ENCODE results near the gene TOGARAM2. TPM values are rescaled to one million over a fixed set of nuclear protein-coding genes. Genes with fewer than 3 reads are reported as not detected.

The TOGARAM2 gene
- total RNA-seq, 1 donor from 2014 or later, result 4.8 TPM

DNA sequence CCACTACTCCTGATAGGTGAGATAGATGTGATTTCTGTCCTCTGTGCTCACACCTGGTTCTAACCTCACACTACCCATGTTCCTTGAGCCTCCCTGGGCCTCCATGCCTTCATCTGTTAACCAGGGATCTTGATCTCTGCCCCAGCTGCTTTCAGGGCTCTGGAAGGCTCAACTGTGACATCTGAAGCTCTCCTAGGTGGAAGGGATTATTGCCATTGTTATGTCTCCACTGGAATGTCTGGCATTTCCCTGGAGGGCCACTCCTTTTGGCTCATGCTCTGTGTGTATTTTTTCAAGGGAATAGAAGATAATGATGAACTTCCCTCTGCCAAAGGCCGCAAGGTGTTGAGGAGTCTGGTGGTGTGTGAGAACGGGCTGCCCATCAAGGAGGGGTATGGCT, 52.1 kb downstream of the TOGARAM2 start:
- Mint-ChIP-seq H3K9me3 (no peaks in the 10 kb centered on the region), H3K27ac (no peak overlapping the region), H3K27me3 (no peaks in the 10 kb centered on the region), H3K4me1 (peaks cover 10% of the 10 kb centered on the region), H3K36me3 (ENCODE audit: low read depth) (peaks cover 3% of the 10 kb centered on the region), H3K4me3 (no peak overlapping the region)
- intact Hi-C loops (cut with micrococcal nuclease), result no loop called here
- DNase-seq, result no peak

DNA sequence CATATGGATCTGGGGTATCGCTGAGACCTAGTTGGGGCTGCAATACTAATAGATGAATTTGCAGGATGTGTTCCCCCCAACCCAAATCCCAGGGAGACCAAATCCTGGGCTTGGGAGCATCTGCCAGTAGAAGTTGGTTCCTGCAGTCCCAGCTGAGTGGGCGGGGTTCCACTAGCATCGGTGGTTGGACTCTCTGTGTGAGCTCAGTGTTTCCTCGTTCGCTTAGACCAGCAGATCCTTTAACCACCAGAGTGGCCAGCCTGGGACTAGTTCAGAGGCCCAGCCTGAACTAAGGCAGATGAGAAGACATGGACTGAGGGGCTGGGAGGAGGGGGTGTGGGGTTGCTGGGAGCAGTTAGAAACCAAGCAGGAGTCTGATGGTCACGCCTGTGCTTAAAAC, 52.6 kb downstream of the TOGARAM2 start:
- intact Hi-C loops (cut with micrococcal nuclease), result no loop called here
- peaks cover 10% of the 10 kb centered on the region for H3K4me1 Mint-ChIP-seq
- no peak overlapping the region for H3K27ac Mint-ChIP-seq
- DNase-seq, result no peak
- H3K9me3 Mint-ChIP-seq, result no peaks in the 10 kb centered on the region
- H3K27me3 Mint-ChIP-seq, result no peaks in the 10 kb centered on the region
- peaks cover 3% of the 10 kb centered on the region for H3K36me3 Mint-ChIP-seq (ENCODE audit: low read depth)
- no peak overlapping the region for H3K4me3 Mint-ChIP-seq

DNA sequence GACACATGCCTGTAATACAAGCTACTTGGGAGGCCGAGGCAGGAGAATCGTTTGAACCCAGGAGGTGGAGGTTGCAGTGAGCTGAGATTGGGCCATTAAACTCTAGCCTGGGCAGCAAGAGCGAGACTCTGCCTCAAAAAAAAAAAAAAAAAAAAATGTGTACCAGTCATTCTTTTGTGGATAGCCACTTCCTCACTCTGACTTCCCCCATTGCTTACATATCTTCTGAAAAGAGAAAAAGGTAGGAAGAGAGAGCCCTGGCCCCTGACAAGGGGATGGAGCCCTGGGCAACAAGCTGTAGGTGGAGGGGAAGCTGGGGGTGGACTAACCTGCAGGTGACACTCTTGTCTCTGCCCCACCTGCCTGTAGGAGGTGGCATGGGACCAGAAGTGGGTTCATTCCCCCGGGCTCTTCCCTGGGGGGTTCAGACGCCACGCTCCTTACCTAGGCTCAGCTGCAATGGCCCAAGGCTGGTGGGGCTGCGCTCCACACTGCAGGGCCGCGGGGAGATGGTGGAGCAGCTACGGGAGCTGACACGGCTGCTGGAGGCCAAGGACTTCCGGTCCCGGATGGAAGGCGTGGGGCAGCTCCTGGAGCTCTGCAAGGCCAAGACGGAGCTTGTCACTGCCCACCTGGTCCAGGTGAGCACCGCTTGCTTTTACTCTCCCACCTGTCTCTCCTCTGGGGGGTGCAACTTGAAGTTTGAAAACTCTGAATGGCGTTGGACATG, 54.1 kb downstream of the TOGARAM2 start:
- Mint-ChIP-seq H3K4me1 (peaks cover 10% of the 10 kb centered on the region), H3K27ac (no peak overlapping the region), H3K27me3 (no peaks in the 10 kb centered on the region), H3K36me3 (ENCODE audit: low read depth) (peaks cover 3% of the 10 kb centered on the region), H3K9me3 (no peaks in the 10 kb centered on the region), H3K4me3 (no peak overlapping the region)
- DNase-seq, result no peak
- intact Hi-C loops (cut with micrococcal nuclease), result no loop called here

DNA sequence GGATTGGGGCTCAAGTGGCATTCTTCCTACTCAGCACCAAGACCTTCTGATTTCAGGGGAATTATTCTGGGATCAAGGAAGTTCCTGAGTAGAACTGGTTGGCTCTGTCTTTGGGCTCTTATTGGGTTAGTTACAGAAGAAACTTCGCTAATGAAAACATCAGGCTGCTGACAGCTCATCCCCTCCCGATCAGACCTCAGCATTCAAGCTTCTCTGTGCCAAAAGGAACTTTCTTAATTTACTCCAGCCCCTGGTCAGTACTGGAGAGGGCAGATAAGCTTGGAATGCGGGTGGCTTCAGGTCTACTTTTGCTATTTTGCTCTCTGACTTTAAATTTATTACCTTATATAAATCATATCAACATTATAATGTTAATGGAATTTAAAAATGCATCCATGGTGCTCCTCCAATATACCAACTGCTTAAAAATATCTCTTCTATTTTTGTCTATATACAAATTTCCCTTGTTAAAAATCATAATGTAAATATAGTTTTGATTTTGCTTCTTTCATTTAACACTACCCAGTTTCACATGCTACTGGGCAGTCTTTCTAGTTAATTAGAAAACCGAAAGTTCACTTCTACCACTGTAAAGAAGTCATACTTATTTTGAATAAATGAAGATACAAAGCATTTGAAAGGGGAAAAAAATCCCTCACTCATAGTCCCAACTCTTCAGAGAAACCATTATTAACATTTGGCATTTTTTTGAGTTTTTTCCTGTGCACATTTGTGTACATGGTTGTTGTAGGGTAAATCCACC, 58.8 kb downstream of the TOGARAM2 start:
- DNase-seq, result no peak
- intact Hi-C loops (cut with micrococcal nuclease), result no loop called here
- Mint-ChIP-seq H3K4me3 (no peak overlapping the region), H3K36me3 (ENCODE audit: low read depth) (peaks cover 3% of the 10 kb centered on the region), H3K4me1 (peaks cover 4% of the 10 kb centered on the region), H3K27ac (no peak overlapping the region), H3K27me3 (no peaks in the 10 kb centered on the region), H3K9me3 (no peaks in the 10 kb centered on the region)

DNA sequence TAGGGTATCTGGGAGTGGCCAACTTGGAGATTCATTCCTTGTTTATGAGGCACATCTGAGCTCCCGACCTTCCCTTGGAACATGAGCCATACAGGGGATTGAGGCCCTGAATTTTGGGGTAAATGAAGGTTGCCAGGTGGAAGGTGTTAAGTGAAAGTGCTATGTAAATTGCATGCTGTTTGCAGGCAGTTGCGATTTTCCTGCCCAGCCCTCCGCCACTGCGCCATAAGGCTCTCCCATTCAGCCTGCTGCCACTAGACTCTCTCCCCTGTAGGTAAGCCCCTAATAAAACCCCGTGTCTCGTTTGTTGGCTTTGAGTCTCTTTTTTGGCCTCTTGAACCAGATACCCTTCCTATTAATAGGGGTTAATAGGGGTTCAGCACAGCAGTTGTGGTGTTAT, 59.5 kb downstream of the TOGARAM2 start:
- Mint-ChIP-seq H3K27me3 (no peaks in the 10 kb centered on the region), H3K9me3 (no peaks in the 10 kb centered on the region), H3K27ac (no peak overlapping the region), H3K4me3 (no peak overlapping the region), H3K4me1 (no peaks in the 10 kb centered on the region), H3K36me3 (ENCODE audit: low read depth) (peaks cover 3% of the 10 kb centered on the region)
- DNase-seq, result no peak
- intact Hi-C loops (cut with micrococcal nuclease), result no loop called here

DNA sequence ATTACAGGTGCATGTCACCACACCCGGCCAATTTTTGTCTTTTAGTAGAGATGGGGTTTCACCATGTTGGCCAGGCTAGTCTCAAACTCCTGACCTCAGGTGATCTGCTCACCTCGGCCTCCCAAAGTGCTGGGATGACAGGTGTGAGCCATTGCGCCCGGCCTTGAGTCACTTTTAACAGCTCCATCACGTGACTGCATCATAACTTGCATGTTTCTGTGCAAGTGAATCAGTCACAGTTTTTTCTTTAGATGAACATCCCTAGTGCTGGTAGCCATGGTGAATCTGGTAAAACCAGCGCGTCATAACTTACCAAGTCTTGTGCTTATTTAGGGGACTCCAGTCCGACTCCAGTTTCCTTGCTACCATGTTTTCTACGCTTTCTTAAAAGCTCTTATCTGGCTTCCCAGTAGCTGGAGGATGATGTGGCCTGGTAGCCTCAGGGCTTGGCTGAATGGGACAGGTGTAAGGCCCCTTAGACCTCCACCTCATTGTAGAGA, 60.1 kb downstream of the TOGARAM2 start:
- Mint-ChIP-seq H3K9me3 (no peaks in the 10 kb centered on the region), H3K27ac (no peak overlapping the region), H3K4me3 (no peak overlapping the region), H3K4me1 (no peaks in the 10 kb centered on the region), H3K36me3 (ENCODE audit: low read depth) (peaks cover 2% of the 10 kb centered on the region), H3K27me3 (no peaks in the 10 kb centered on the region)
- intact Hi-C loops (cut with micrococcal nuclease), result no loop called here
- DNase-seq, result no peak

DNA sequence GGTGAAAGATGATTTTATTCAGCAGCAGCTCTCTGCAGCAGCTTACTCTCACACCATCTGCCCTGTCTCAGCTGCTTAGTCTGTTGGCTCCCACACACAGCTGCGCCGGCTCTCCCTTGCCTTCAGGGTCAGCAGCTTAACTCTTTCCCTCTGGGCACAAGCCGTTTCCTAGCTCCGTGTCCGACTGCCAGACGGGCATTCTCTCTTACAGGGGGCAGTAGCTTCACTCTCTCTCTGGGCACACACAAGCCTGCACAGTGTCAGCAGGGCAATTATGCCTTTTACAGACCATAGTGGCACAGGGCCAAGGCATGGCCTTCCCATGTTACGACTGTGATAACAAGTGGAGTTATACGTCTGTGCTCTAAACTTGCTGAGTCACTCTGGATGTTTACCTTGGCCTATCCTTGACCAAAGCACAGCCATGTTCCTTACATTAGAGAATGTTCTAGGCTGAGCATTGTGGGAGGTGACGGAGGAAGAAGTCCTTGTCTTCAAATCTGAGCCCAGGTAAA, 61.5 kb downstream of the TOGARAM2 start:
- intact Hi-C loops (cut with micrococcal nuclease), result no loop called here
- H3K27me3 Mint-ChIP-seq, result no peaks in the 10 kb centered on the region

DNA sequence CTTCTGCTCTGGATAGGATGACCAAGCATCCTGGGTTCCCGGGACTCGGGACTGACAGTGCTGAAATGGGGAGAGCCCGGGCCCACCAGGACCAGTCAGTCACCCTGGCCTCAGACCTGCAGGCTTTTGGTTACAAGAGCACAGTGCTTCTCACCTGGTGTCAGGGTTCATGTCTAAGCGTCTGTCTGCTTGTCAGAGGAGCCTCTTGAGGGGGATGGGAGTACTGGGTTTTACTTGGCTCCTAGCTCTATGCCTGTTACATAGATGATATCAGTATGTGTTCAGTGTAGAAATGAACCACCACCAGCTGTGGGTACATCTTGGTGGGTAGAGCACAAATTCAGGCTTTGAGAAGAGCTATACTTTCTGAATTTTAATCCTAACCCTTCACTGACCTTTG, 63.4 kb downstream of the TOGARAM2 start:
- H3K4me1 Mint-ChIP-seq, result no peaks in the 10 kb centered on the region
- no peaks in the 10 kb centered on the region for H3K27me3 Mint-ChIP-seq
- no peak overlapping the region for H3K4me3 Mint-ChIP-seq
- H3K27ac Mint-ChIP-seq, result no peak overlapping the region
- H3K36me3 Mint-ChIP-seq (ENCODE audit: low read depth), result no peaks in the 10 kb centered on the region
- no peak for DNase-seq
- intact Hi-C loops (cut with micrococcal nuclease), result no loop called here
- H3K9me3 Mint-ChIP-seq, result no peaks in the 10 kb centered on the region

More for the DNA sequence above, 61.5 kb downstream of the TOGARAM2 start:
- H3K36me3 Mint-ChIP-seq (ENCODE audit: low read depth), result no peaks in the 10 kb centered on the region
- H3K27ac Mint-ChIP-seq, result no peak overlapping the region
- no peaks in the 10 kb centered on the region for H3K9me3 Mint-ChIP-seq
- no peak for DNase-seq
- no peak overlapping the region for H3K4me3 Mint-ChIP-seq
- H3K4me1 Mint-ChIP-seq, result no peaks in the 10 kb centered on the region

DNA sequence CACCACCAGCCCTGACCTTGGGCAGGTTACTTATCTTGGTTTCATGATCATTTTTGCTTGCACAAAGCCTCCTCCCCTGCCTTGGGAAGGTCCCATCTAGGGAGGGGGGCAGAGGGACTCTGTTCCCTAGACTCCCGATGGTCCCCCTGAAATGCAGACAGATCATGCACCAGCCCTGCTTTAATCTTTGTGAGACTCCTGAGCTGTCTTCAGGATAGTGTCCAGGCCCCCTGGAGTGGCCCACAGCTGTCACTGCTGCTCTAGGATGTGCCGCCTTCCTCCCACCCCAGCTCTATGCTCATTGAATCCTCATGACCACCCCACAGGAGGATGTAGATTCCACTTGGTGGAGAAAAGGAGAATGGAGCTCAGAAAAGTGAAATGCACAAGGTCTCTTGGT, 65.2 kb downstream of the TOGARAM2 start:
- Mint-ChIP-seq H3K36me3 (ENCODE audit: low read depth) (no peaks in the 10 kb centered on the region), H3K4me3 (no peak overlapping the region), H3K4me1 (no peaks in the 10 kb centered on the region), H3K9me3 (no peaks in the 10 kb centered on the region), H3K27me3 (no peaks in the 10 kb centered on the region), H3K27ac (no peak overlapping the region)
- no peak for DNase-seq
- intact Hi-C loops (cut with micrococcal nuclease), result no loop called here

DNA sequence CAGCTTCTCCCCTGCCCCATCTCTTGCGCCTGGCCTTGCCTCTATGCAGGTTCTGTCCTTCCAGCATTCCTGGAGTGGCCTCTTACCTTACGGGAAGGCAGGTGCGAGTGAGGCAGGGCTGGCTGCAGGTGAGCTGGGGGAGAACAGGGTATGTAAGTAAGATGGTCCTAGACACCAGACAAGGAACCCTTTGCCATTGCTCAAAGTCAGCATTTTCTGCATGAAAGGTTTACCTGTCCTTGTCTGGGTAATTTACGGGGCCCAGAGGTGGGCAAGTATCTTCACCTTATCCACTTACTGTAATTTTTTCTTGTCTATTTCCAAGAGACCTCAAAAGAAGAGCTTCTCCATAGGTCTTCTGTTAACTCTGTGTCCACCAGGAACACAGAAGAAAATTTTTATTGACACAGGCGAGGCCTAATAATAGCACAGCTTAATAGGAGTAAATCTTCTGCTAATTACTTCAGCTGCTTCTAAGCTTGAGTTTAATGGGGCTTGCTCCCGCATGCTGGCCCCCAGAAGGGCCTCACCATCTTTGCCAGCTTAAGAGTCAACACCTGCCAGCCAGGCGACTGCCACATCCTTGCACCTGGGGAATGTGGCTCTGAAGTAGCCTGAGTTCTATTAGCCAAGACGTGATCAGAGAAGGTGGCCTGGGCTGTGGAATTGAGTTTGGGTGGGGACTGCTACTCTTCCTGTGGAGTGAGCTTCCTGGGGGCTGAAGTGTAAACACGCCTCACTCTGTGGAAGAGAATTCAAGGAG, 66.2 kb downstream of the TOGARAM2 start:
- H3K36me3 Mint-ChIP-seq (ENCODE audit: low read depth), result no peaks in the 10 kb centered on the region
- no peaks in the 10 kb centered on the region for H3K27me3 Mint-ChIP-seq
- no peak for DNase-seq
- no peak overlapping the region for H3K4me3 Mint-ChIP-seq
- intact Hi-C loops (cut with micrococcal nuclease), result no loop called here
- no peaks in the 10 kb centered on the region for H3K9me3 Mint-ChIP-seq
- no peak overlapping the region for H3K27ac Mint-ChIP-seq
- no peaks in the 10 kb centered on the region for H3K4me1 Mint-ChIP-seq

DNA sequence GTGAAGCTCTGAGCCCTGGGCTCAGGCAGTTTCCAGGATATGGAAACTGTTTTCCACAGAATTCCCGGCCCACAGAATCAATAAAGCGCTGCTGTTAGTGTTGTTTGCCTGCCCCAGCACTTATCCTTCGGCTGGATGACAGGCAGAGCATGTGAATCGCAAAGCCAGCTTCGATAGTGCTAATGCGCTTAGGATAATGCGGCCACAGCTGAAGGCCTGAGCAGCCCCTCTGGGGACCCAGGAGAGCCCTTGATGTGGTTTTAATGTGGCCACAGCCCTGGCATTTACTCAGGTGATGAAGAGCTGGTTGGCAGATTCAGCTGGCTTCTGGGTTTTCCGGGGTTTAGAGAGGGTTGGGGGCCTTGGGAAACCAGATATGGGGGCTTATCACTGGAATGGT, 69.5 kb downstream of the TOGARAM2 start:
- no peaks in the 10 kb centered on the region for H3K27me3 Mint-ChIP-seq
- no peaks in the 10 kb centered on the region for H3K9me3 Mint-ChIP-seq
- H3K4me3 Mint-ChIP-seq, result no peak overlapping the region
- no peaks in the 10 kb centered on the region for H3K36me3 Mint-ChIP-seq (ENCODE audit: low read depth)
- H3K4me1 Mint-ChIP-seq, result no peaks in the 10 kb centered on the region
- no peak for DNase-seq
- no peak overlapping the region for H3K27ac Mint-ChIP-seq
- intact Hi-C loops (cut with micrococcal nuclease), result no loop called here

DNA sequence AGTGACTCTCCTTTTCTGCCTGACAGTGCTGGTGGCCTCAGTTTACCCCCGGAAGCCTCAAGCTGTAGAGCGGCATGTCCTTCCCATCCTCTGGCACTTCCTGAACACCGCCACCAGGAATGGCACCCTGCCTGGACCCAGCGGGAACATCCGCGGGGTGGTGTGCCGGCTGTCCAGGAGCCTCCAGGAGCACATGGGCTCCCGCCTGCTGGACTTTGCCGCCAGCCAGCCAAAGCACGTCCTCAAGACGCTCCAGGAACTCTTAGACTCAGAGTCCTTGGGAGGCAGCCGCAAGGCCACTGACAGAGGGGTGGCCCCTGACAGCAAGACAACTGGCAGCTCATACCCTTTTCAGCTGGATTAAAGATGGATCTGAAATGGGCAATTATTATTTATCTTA, 70.6 kb downstream of the TOGARAM2 start:
- Mint-ChIP-seq H3K27ac (no peak overlapping the region), H3K4me1 (no peaks in the 10 kb centered on the region), H3K4me3 (no peak overlapping the region), H3K27me3 (no peaks in the 10 kb centered on the region), H3K36me3 (ENCODE audit: low read depth) (no peaks in the 10 kb centered on the region), H3K9me3 (no peaks in the 10 kb centered on the region)
- no peak for DNase-seq
- intact Hi-C loops (cut with micrococcal nuclease), result no loop called here

DNA sequence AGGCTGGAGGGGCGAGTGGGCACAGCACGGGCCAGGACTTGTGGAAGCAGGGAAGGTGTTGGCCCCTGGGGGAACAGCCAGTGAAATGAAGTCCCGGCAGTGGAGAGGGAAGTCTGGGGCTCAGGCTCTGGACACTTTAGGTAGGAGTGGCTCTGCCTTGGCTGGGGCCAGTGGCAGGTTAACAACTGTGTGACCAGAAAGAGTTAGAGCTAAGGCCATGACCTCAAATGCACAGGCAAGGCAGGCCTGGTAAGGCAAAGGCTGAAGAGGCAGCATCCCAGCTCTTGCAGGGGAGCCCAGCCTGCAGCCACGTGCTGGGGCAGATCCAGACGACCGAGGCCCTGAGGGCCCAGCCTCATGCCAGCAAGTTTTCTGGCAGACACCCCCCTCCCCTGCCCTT, 71.7 kb downstream of the TOGARAM2 start:
- DNase-seq, result no peak
- Mint-ChIP-seq H3K27ac (no peak overlapping the region), H3K4me1 (no peaks in the 10 kb centered on the region), H3K9me3 (no peaks in the 10 kb centered on the region), H3K36me3 (ENCODE audit: low read depth) (no peaks in the 10 kb centered on the region), H3K27me3 (no peaks in the 10 kb centered on the region), H3K4me3 (no peak overlapping the region)
- intact Hi-C loops (cut with micrococcal nuclease), result no loop called here

DNA sequence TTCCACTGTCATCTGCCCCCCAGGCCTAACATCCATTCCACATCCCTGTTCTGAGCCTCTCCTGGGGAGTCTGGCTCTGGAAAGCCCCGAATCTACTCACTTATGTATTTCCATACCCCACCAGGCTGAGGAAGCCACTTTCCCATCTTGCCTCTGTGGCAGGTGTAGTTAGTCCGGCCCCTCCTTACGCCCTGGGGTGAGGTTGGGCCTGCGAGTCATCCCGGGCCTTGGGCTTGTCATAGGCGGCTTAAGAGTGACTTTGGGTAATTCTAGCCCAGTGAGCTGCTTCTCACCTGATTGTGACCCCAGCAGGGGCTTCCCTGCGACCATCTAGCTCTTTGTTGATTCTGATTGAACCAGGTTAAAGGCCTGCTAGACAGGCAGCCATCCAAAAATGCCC, 72.1 kb downstream of the TOGARAM2 start:
- intact Hi-C loops (cut with micrococcal nuclease), result no loop called here
- no peaks in the 10 kb centered on the region for H3K27me3 Mint-ChIP-seq

More for the DNA sequence above, 72.1 kb downstream of the TOGARAM2 start:
- Mint-ChIP-seq H3K4me3 (no peak overlapping the region), H3K9me3 (no peaks in the 10 kb centered on the region), H3K4me1 (no peaks in the 10 kb centered on the region), H3K36me3 (ENCODE audit: low read depth) (no peaks in the 10 kb centered on the region), H3K27ac (no peak overlapping the region)
- DNase-seq, result no peak

Measured in activated CD4-positive, alpha-beta T cell treated with anti-CD3 and anti-CD28 coated beads, Interleukin-2, amount 10 ng/mL, durations not matched to agents 24 days and 14 days (primary cell).